GM23338 (cell line): ENCODE results near the gene SLC4A2.

ENCODE experiments used
- CREB1 ChIP-seq: fragments of 250-450 bp; sonication (Bioruptor Pico); IDR thresholded peaks from 2 replicates; pipeline ENCODE4 v1.5.0; 2020; ENCODE audit warnings: low read depth, mild to moderate bottlenecking, moderate library complexity
- CTCF ChIP-seq, 2 experiments: fragments of 200-600 bp in 1 of 2; sonication (generic) in 1 of 2; conservative IDR thresholded peaks; 2 replicates each; pipeline versions ENCODE4 v1.5.1 to v1.6.1; 2016 to 2017; ENCODE audit warnings: antibody characterized with exemption in 2 of 2, low read depth in 2 of 2, mild to moderate bottlenecking in 2 of 2, moderate library complexity in 1 of 2
- ETS1 ChIP-seq: IDR thresholded peaks from 2 replicates; pipeline ENCODE4 v1.6.1; 2016; ENCODE audit warnings: antibody characterized with exemption
- EZH2 ChIP-seq: fragments of 200-600 bp; sonication (generic); IDR thresholded peaks from one replicate; pipeline ENCODE4 v1.8.0; 2017; ENCODE audit warnings: antibody characterized with exemption, mild to moderate bottlenecking, low read depth; ENCODE audit not compliant: unreplicated experiment
- EZH2phosphoT487 ChIP-seq: fragments of 200-600 bp; sonication (generic); IDR thresholded peaks from one replicate; pipeline ENCODE4 v1.8.1; 2018; ENCODE audit warnings: antibody characterized with exemption; ENCODE audit not compliant: unreplicated experiment
- NANOG ChIP-seq: IDR thresholded peaks from 2 replicates; pipeline ENCODE4 v1.6.1; 2016; ENCODE audit warnings: antibody characterized with exemption, borderline replicate concordance
- POLR2AphosphoS5 ChIP-seq: IDR thresholded peaks from 2 replicates; pipeline ENCODE4 v1.6.1; 2016; ENCODE audit warnings: antibody characterized with exemption, low read depth
- REST ChIP-seq: IDR thresholded peaks from one replicate; pipeline ENCODE4 v1.6.1; 2018; ENCODE audit warnings: antibody characterized with exemption; ENCODE audit not compliant: unreplicated experiment
- STAT1 ChIP-seq: IDR thresholded peaks from one replicate; pipeline ENCODE4 v1.6.1; 2016; ENCODE audit warnings: antibody characterized with exemption; ENCODE audit not compliant: unreplicated experiment
- ZNF114 ChIP-seq: fragments of 250-450 bp; sonication (Bioruptor Pico); IDR thresholded peaks from 2 replicates; pipeline ENCODE4 v1.5.0; 2020; ENCODE audit warnings: mild to moderate bottlenecking, moderate library complexity
- ZNF331 ChIP-seq: fragments of 250-450 bp; sonication (Bioruptor Pico); IDR thresholded peaks from 2 replicates; pipeline ENCODE4 v1.5.0; 2020; ENCODE audit warnings: low read depth, mild to moderate bottlenecking, moderate library complexity
- ZNF462 ChIP-seq: fragments of 250-450 bp; sonication (Bioruptor Pico); IDR thresholded peaks from 2 replicates; pipeline ENCODE4 v1.5.0; 2020; ENCODE audit warnings: mild to moderate bottlenecking, moderate library complexity

GRCh38 chr7:151028131-151028947 lies 31.1 kb upstream of the SLC4A2 start, which contains the start of gene ABCB8:
- TF ChIP-seq EZH2phosphoT487 (no peak), CTCF (conservative IDR thresholded peaks at IDR 0.05; ENCODE audit: low read depth in 2 of 2) (peak; percentile 31 to 56), EZH2 (no peak), CREB1 (peak; percentile 70), REST (no peak), ZNF331 (no peak), POLR2AphosphoS5 (no peak), ETS1 (peak; percentile 88), ZNF114 (no peak), STAT1 (no peak), NANOG (no peak), ZNF462 (no peak)
